Activated naive CD4-positive, alpha-beta T cell treated with anti-CD3 and anti-CD28 coated beads for 36 hours (primary cell): Measurements from ENCODE around the gene BEGAIN. TPM values are rescaled to one million over a fixed set of nuclear protein-coding genes. Genes with fewer than 3 reads are reported as not detected.
A peak's percentile ranks its signal among the peaks of the same experiment; 100 is the strongest.

Source experiments
- CTCF ChIA-PET: fragments of 350-600 bp; sonication (Branson Sonifier 250); formaldehyde crosslinking; loops from one replicate; lab custom pipeline; 2021; ENCODE audit warnings: antibody characterized with exemption; lab: Charles Lee
- DNase-seq: peaks from one replicate; pipeline ENCODE4 v3.0.0-alpha.2; 2020
- H3K27ac Mint-ChIP-seq: one replicate; pipeline ENCODE4 v1.8.0; 2021; ENCODE audit warnings: mild to moderate bottlenecking, mixed read lengths
- H3K27me3 Mint-ChIP-seq: one replicate; pipeline ENCODE4 v1.8.0; 2021; ENCODE audit warnings: low read depth, mixed read lengths
- H3K36me3 Mint-ChIP-seq: one replicate; pipeline ENCODE4 v1.8.0; 2021; ENCODE audit warnings: low read depth, mixed read lengths
- H3K4me1 Mint-ChIP-seq: one replicate; pipeline ENCODE4 v1.8.0; 2021; ENCODE audit warnings: low read depth, mixed read lengths
- H3K4me3 Mint-ChIP-seq: one replicate; pipeline ENCODE4 v1.8.0; 2021; ENCODE audit warnings: mild to moderate bottlenecking, moderate library complexity, mixed read lengths
- H3K9me3 Mint-ChIP-seq: one replicate; pipeline ENCODE4 v1.8.0; 2021; ENCODE audit warnings: mixed read lengths
- intact Hi-C: fragments of 100-400 bp; cut with micrococcal nuclease; formaldehyde crosslinking; loops from one replicate; pipeline ENCODE4 v1.15.1; 2023
- total RNA-seq, 2 experiments: library from RNA; stranded (reverse); gene quantifications; one replicate each; pipeline ENCODE4 v1.2.3, GENCODE V29; 2021

The BEGAIN gene
- total RNA-seq, 2 experiments from 2014 or later = 5.0 to 5.6 TPM

DNA sequence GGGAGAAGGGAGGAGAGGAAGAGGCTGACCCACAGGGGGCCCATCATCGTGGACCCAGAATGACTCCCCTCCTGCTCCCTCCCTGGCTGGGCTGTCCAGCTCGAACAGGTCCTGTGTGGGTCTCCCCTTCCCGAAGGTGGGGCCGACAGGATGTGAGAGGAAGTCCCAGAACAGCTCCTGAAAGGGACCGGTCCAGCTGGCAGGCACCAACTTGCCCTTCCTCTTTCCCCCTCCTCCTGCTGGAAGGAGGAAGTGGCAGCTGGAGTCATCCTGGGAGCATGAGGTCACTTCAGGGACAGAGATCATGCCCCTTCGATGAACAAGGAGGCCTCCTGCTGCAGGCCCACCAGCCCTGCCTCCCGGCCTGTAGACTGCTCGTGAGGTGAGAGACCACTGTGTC, 35.0 kb upstream of the BEGAIN start:
- Mint-ChIP-seq H3K9me3 (no peaks in the 10 kb centered on the region), H3K27me3 (peaks cover 2% of the 10 kb centered on the region), H3K27ac (no peak overlapping the region), H3K36me3 (no peaks in the 10 kb centered on the region), H3K4me1 (peaks cover 16% of the 10 kb centered on the region), H3K4me3 (no peak overlapping the region)
- CTCF ChIA-PET = interaction anchor here (1.0 kb wide), 1 partner anchor 31 kb away, joined by 3 read pairs; no protein-coding TSS in a partner anchor
- peak; percentile 1 for DNase-seq
- intact Hi-C loops = no loop called here

GRCh38 chr14:100621806-100622205, 34.6 kb upstream of the BEGAIN start:
- Mint-ChIP-seq H3K27ac (no peak overlapping the region), H3K36me3 (no peaks in the 10 kb centered on the region), H3K9me3 (no peaks in the 10 kb centered on the region), H3K27me3 (peaks cover 2% of the 10 kb centered on the region), H3K4me3 (no peak overlapping the region), H3K4me1 (peaks cover 20% of the 10 kb centered on the region)
- intact Hi-C loops = no loop called here
- CTCF ChIA-PET = no interaction called here
- DNase-seq = peak; percentile 3

- Mint-ChIP-seq H3K27ac (no peak overlapping the region), H3K27me3 (peaks cover 2% of the 10 kb centered on the region), H3K4me3 (no peak overlapping the region), H3K36me3 (no peaks in the 10 kb centered on the region), H3K4me1 (peaks cover 22% of the 10 kb centered on the region), H3K9me3 (no peaks in the 10 kb centered on the region)
- DNase-seq = no peak
- intact Hi-C loops = no loop called here
- CTCF ChIA-PET = no interaction called here
These were observed 33.3 kb upstream of the BEGAIN start for GRCh38 chr14:100620255-100621100.

DNA sequence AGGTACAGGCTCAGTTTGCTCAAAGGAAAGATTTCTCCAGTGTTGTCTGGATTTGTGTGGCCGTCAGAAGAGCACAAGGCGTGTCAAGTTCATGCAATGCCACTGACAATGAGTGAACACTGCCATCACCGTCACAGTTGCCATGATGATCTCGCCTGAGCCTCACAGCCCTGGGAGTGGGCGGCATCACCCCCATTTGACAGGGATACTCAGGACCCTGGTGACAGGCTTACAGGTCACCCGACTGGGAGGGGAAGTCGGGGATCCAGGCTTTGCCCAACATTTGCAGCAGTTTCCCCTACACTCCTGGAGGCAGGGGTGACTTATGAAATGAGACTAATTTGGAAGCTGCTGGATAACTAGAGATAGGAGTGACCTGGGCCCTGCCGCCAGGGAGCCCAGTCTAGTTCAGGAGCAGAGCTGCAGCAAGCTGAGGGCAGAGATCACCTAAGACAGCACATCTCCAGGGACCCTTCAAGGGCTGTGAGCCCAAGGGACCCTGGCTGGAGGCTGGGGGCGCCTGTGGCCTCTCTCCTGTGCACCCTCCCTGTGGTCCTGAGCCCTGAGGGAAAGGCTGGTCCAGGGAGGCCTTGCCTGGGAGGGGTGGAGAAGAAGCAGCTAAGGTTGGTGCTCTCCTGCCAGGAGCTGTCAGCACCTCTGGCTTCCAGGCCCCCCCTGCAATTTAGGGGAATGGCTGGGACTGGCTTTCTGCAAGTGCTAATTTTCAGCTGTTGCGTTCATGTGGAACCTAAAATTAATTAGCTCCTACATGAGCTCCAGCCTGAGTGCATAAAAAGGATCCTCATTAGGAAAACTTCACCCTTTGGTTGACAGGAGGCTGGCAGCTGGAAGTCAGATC, 32.4 kb upstream of the BEGAIN start:
- no peak for DNase-seq
- peaks cover 22% of the 10 kb centered on the region for H3K4me1 Mint-ChIP-seq
- no peak overlapping the region for H3K27ac Mint-ChIP-seq
- H3K36me3 Mint-ChIP-seq = no peaks in the 10 kb centered on the region
- CTCF ChIA-PET = no interaction called here
- H3K27me3 Mint-ChIP-seq = peaks cover 2% of the 10 kb centered on the region
- no peaks in the 10 kb centered on the region for H3K9me3 Mint-ChIP-seq
- no peak overlapping the region for H3K4me3 Mint-ChIP-seq
- intact Hi-C loops = no loop called here

GRCh38 chr14:100618763-100619320, 31.6 kb upstream of the BEGAIN start:
- Mint-ChIP-seq H3K27ac (no peak overlapping the region), H3K4me3 (no peak overlapping the region), H3K4me1 (peaks cover 22% of the 10 kb centered on the region), H3K36me3 (no peaks in the 10 kb centered on the region), H3K27me3 (no peaks in the 10 kb centered on the region), H3K9me3 (no peaks in the 10 kb centered on the region)
- no peak for DNase-seq
- CTCF ChIA-PET = interaction anchor here (0.5 kb wide), 1 partner anchor 301 kb away, joined by 3 read pairs; no protein-coding TSS in a partner anchor
- intact Hi-C loops = no loop called here

DNA sequence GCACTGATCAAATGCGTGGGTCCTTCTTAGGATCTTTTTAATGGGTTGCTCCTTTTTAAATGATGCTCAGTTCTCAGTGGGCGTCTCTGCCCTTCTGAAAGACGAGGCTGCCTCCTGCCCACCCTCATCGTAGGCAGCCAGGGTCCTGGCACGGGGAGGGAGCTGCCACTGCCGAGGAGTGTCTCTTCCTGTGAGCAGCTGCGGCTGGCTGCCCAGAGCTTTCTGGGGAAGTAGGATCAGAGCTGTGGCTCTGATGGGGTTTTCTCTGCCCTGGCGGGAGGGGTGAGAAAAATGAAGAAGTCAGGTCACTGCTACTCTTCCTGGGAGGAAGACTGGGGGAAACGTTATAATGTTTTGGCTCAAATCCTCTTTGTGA, 31.1 kb upstream of the BEGAIN start:
- intact Hi-C loops = no loop called here
- DNase-seq = no peak
- H3K4me1 Mint-ChIP-seq = peaks cover 22% of the 10 kb centered on the region
- CTCF ChIA-PET = no interaction called here
- H3K9me3 Mint-ChIP-seq = no peaks in the 10 kb centered on the region
- H3K27me3 Mint-ChIP-seq = no peaks in the 10 kb centered on the region
- no peaks in the 10 kb centered on the region for H3K36me3 Mint-ChIP-seq
- H3K4me3 Mint-ChIP-seq = no peak overlapping the region
- no peak overlapping the region for H3K27ac Mint-ChIP-seq

DNA sequence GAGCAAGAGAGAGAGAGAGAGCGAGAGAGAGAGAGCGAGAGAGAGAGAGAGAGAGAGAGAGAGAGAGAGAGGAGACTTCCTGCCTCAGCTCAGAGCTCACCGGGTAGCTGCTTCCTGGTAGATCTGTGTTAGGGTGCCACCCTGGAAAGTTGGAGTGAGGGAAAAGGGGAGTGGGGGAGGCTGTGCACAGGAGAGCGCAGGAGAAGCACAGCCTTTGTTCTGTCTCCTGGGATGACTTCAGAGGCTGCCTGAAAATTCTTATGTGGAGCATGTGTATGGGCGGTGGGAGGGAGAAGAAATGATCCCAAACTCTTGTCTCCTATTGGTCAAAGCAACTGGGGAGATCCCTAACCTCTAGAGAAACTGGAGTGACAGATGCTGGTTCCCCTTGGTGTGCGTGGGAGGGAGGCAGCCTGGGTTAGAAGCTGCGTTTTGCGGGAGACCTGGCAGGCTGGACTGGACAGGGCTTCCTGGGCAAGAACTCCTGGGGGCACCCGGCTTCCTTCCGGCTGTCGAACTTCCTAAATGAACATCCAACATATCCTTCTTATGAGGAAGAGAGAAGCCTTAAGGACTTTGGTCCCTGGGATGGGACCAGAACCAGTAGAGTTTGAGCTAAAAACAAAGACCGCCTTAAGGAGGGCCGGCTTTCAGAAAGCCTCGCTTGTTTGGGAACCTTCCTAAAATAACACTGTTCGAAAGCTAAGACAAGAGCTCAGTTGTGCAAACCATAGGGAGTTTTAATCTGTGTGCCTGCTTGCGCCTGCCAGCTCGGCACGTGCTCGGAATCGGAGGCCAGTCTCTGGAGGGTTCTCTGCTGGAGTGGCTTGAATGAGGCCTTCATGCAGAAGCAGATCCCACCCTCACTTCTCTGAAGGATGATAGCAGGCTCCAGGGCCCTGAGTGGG, 30.4 kb upstream of the BEGAIN start:
- H3K9me3 Mint-ChIP-seq = no peaks in the 10 kb centered on the region
- H3K27me3 Mint-ChIP-seq = no peaks in the 10 kb centered on the region
- no peaks in the 10 kb centered on the region for H3K36me3 Mint-ChIP-seq
- H3K4me3 Mint-ChIP-seq = peak overlapping the region; percentile 8
- intact Hi-C loops = no loop called here
- DNase-seq = no peak
- H3K27ac Mint-ChIP-seq = no peak overlapping the region
- CTCF ChIA-PET = interaction anchor here (1.0 to 1.7 kb wide), 3 partner anchors 28 to 232 kb away, joined by 3 to 6 read pairs (median 3); no protein-coding TSS in a partner anchor
- peaks cover 22% of the 10 kb centered on the region for H3K4me1 Mint-ChIP-seq

DNA sequence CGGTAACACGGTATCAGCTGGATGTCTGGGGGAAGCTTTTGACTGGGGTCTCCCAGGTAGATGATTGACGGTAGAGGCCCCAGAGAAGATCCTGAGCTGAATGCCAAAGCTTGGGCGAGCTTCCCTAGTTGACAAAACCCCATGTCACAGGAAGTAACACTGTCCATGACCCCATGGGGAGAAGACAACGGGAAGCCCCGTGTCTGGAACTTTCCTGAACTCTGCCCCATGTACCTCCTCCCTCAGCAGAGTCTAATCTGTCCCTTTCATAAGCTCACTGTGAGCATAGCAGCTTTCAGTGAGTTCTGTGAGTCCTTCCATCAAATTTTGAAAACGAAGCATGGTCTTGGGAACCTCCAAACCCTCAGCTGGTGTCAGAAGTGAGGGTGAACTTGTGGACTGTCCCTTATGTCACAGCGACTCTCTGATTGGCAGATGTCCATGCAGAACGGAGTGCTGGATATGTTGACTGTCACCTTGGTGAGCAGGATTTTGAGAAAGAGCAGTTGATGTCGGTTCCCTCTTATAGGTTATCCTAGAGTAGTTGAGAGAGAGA, 29.7 kb upstream of the BEGAIN start:
- Mint-ChIP-seq H3K9me3 (no peaks in the 10 kb centered on the region), H3K36me3 (no peaks in the 10 kb centered on the region), H3K27ac (no peak overlapping the region), H3K27me3 (no peaks in the 10 kb centered on the region), H3K4me1 (peaks cover 22% of the 10 kb centered on the region), H3K4me3 (peak overlapping the region; percentile 8)
- CTCF ChIA-PET = interaction anchor here (0.5 to 1.7 kb wide), 4 partner anchors 29 to 239 kb away, joined by 3 to 6 read pairs (median 4); no protein-coding TSS in a partner anchor
- DNase-seq = no peak
- intact Hi-C loops = no loop called here

- no peak overlapping the region for H3K27ac Mint-ChIP-seq
- no peak for DNase-seq
- CTCF ChIA-PET = interaction anchor here (0.5 to 1.7 kb wide), 4 partner anchors 30 to 238 kb away, joined by 3 to 6 read pairs (median 4); no protein-coding TSS in a partner anchor
- intact Hi-C loops = no loop called here
- H3K4me3 Mint-ChIP-seq = no peak overlapping the region
- H3K36me3 Mint-ChIP-seq = no peaks in the 10 kb centered on the region
- no peaks in the 10 kb centered on the region for H3K27me3 Mint-ChIP-seq
- H3K4me1 Mint-ChIP-seq = peaks cover 22% of the 10 kb centered on the region
- H3K9me3 Mint-ChIP-seq = no peaks in the 10 kb centered on the region
These were observed 28.8 kb upstream of the BEGAIN start for GRCh38 chr14:100615736-100616695.

DNA sequence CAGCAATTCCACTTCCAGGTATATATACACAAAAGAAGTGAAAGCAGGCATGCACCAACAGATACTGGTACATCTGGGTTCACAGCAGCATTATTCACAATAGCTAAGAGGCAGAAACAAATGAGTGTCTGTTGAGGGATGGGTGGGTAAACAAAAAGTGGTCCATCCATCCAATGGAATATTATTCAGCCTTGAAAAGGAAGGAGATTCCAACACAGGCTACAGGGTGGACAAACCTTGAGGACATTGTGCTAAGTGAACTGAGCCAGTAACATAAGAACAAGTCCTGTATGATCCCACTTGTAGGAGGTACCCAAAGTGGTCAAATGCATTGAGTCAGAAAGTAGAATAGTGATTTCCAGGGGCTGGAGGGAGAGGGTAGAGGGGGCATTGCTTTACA, 27.6 kb upstream of the BEGAIN start:
- DNase-seq = no peak
- Mint-ChIP-seq H3K27me3 (no peaks in the 10 kb centered on the region), H3K36me3 (no peaks in the 10 kb centered on the region), H3K4me1 (peaks cover 22% of the 10 kb centered on the region), H3K4me3 (no peak overlapping the region), H3K27ac (no peak overlapping the region), H3K9me3 (no peaks in the 10 kb centered on the region)
- CTCF ChIA-PET = interaction anchor here (0.7 to 3.3 kb wide), 2 partner anchors 31 to 196 kb away, joined by 3 to 12 read pairs; no protein-coding TSS in a partner anchor
- intact Hi-C loops = no loop called here
